ENCODE data around the gene C13orf42. TPM values are rescaled to one million over a fixed set of nuclear protein-coding genes. Genes with fewer than 3 reads are reported as not detected.
"Not testable (repeated sequence)": the region's sequence is repeated elsewhere in the genome, so short reads cannot be mapped to it uniquely, and the experiment has no call there.

The C13orf42 gene
- total RNA-seq, 2 experiments from 2014 or later: not detected

DNA sequence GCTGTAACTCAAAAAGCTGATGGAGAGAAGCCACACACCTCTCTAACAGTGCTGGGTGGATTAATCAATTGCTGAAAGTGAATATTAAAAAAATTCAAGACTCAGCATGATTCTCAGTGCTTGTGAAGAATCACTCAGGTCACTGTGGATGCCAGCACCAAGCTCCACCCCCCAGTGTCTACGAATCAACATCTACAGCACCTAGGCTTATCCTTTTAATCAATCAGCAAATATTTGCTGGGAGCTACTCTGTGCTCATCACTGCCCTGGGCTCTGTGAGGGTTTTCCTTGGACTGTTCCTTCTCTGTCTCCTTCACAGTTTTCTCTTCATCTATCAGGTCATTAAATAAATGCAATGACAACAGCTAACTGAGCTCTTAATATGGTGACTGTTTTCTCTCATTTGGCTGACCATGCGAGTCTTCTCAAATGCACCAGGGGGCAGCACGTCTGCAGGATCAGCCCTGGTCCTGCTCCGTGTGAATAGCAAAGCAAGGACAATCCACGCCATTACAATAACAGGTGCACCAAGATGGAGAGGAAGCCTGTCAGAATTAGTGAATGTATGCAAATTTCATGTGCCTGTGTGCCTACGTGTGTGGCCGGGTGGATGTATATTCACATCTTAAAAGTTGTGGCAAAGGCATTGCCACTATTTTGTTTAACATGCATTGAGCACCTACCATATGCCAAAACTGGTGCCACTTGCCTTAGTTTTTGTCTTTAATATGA, 14.6 kb upstream of the C13orf42 start:
- ChIA-PET POLR2A (no interaction called here), CTCF (interaction anchor here (0.6 to 5.7 kb wide), 7 partner anchors 10 to 170 kb away, joined by 3 to 40 read pairs (median 3); no protein-coding TSS in a partner anchor)

DNA sequence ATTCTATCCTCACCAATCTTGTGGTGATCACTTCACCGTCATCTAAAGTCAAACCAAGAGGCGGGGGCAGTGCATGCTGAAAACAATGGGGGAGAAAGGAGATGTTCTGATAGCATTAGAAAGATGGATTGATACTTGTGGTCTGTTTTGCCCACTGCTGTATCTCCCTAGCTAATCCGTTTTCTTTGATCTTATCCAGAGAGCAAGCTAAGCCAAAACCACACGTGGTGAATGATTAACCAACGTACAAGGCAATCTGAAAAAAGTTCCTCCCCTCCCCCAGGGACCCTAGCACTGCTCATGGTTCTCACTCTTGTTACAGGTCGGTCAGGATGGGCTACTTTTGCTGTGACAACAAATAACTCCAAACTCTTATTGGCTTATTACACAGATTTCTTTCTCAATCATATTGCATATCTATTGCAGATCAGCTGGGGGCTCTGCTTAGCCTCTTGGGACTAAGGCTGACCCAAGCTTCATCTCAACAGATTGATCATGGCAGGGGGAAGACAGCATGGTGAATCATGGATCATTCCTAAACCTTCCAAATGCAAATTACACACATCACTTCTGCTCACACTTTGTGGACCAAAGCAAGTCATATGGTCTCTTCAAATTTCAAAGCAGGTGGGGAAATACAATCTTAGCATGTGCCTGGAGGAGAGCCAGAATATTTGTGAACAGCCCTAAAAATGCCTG, 11.9 kb upstream of the C13orf42 start:
- ChIA-PET CTCF (interaction anchor here (5.7 kb wide), 1 partner anchor 164 kb away, joined by 40 read pairs; no protein-coding TSS in a partner anchor), POLR2A (interaction anchor here (0.6 to 0.7 kb wide), 3 partner anchors 335 to 999 kb away, joined by 3 read pairs; no protein-coding TSS in a partner anchor)

DNA sequence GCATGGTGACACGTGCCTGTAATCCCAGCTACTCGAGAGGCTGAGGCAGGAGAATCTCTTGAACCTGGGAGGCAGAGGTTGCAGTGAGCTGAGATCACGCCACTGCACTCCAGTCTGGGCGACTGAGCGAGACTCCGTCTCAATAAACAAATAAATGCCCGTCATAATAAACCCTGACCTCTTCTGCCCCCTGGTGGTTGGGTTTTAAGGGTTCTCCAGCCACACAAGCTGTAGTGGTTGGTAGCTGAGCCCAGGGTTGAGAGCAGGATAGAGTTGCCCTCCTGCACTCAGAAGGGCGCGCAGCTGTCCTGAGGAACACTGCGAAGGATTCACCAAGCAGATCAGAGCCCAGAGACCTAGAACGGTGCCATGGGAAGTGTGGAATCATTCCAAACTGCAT, 9.8 kb upstream of the C13orf42 start:
- POLR2A ChIA-PET, CTCF ChIA-PET: not testable (repeated sequence)

DNA sequence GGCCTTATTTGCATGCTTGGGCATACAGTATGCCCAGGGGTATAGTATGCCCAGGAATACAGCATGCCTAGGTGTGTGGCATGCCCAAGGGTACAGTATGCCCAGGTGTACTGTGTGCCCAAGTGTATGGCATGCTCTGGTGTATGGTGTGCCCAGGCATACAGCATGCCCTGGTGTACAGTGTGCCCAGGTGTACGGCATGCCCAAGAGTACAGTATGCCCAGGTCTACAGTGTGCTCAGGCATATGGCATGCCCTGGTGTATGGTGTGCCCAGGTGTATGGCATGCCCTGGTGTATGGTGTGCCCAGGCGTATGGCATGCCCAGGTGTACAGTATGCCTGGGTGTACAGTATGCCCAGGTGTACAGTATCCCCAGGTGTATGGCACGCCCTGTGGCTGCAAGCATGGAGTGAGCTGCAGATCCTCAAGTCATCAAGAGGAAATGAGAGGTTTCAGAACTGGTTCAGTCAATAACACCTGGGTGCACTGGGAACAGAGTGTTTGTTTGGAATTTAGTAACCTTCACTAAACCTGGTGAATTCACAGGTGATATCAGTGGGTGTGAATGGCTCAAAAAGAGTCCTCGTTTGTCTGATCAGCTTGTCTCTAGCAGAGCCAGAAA, 7.8 kb upstream of the C13orf42 start:
- POLR2A ChIA-PET: no interaction called here
- CTCF ChIA-PET: no interaction called here

DNA sequence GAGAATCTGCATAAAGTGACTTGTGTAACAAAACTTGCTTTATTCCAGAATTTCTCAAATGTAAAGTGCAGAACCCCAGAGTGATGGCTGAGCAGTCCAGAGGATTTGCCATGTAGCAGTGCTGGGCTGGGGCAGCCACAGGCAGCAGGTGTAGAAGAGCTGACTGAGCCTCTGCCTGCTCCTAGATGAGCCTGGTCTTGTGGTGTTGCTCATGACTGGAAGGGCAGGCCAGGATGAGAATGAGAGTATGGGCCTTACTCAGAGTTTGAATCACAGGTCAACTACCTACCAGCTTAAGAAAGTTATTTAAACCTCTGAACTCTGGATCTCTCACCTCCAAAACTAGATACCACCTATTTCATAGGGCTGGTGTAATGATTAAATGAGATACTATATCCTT, 2.9 kb upstream of the C13orf42 start:
- ChIA-PET POLR2A (no interaction called here), CTCF (no interaction called here)

DNA sequence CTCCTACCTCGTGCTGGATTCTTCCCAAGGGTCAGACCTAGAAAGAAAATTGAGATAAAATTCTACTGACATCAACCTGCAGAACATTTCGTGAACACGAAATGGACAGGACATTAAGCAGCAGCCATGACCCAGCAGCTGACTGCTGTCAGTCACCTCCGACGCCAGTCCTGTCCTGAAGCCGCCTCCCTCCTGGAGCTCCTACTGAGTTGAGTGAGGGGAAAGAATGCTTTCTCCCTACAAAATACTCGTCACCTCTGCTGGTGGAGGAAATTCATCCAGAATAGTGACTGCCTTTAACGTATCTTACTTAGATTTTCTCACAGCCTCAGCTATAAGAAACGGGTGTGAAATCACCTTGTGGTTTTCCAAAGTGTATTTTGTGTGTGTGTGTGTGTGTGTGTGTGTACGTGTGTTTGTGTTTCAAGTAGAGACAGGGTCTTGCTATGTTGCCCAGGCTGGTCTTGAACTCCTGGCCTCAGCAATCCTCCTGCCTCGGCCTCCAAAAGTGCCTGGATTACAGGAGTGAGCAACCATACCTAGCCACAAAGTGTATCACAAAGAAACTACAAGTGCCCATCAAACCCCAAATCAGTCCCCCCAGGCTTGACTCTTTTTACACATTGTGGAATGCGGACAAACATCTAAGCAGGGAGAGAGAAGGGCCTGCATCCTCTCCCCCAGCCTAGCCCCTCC, 2.3 kb upstream of the C13orf42 start:
- ChIA-PET POLR2A (no interaction called here), CTCF (no interaction called here)

DNA sequence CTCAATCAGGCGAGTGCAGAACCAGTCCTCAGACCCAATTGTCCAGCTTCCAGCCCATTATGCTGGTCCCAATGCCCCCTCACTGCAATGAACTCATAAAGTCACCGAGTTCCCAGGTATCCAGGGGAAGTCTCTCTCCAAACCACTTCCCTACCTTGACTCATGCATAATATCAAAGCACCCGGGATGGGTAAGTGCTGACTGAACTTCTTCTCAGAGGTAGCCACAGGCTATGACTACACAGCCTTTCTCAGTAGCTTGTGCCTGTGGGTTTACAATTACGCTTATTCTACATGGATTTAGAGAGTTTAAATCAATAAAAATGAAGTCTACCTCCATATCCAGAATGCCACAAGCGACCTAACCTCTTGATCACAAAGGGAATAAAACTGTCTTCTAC, 1.7 kb upstream of the C13orf42 start:
- ChIA-PET POLR2A (no interaction called here), CTCF (no interaction called here)

DNA sequence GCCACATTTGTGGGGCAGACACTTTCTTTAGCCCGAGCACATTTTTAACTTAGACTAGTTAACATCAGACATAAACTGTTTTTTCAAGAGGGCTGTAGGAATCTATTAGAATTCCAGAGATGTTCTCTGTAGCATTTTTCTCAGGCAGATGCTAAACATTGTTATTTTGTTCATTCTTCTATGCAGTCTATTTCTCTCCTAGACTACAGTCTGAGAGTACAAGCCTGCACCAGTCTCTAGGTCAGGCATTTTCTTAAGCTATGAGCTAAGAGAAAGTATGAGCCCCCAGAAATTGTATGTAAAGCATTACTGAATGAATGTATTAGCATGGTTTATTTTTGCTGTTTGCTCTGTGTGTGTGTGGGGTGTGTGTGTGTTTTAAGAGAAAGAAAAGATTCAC, 923 bp upstream of the C13orf42 start:
- ChIA-PET CTCF (no interaction called here), POLR2A (no interaction called here)

DNA sequence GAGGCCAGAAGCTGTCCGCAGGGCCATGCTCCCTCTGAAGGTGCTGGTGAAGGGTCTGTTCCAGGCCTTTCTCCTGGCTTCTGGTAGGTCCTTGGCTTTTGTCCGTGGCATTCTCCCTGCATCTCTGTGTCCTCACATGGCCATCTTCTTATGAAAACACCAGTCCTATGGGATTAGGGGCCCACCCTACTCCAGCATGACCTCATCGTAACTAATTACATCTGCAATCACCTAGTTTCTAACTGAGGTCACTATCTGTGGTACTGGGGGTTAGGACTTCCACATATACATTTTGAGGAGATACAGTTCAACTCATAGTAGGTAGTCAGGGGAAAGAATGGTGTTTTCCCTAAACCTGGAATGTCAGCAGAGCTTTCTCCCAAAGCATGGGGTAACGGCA, 3.1 kb downstream of the C13orf42 start:
- ChIA-PET POLR2A (interaction anchor here (0.6 kb wide), 1 partner anchor 41 kb away, joined by 9 read pairs; no protein-coding TSS in a partner anchor), CTCF (no interaction called here)

DNA sequence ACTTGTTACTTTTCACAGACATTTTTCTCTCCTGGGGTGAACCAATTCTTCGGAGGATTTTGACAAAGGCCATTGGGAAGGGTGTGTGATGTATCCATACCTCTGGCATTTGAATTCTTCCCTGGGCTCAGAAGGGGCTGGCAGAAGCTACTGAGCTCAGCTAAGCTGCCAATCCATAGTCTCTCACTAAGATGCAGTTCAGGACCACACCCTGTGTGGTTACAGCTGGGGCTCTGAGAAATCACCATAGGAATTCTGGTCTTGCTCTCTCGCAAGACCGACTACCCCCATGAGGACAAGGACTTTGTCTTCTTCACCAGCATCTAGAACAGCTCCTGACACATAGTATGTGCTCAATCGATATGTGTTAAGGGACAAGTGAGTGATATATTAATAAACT, 6.0 kb downstream of the C13orf42 start:
- ChIA-PET POLR2A (no interaction called here), CTCF (no interaction called here)

DNA sequence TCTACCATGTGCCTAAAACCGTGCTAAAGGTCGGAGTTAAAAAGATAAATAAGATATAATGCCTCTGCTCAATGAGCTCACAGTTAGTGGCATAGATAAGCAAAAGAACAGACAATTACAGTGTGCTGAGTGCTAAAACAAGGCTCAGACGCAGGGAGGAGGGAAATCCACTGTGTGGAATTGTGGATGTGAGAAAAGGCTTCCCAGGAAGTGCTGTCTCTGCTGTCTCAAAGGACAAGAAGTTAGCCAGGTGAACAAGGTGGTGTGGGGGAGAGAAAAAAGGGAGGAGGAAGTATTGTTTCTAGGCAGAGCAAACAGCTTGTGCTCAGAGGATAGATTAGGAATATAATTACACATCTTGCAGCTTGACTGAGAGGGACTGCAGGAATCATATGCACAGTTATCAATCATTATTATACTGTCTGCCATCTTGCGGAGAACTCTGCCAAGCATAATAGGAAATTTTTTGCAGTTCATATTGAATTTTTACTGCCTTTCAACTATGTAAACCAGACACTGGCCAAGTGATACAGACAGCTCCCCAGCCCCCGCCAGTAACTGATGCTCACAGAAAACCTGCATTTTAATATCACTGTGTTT, 9.3 kb downstream of the C13orf42 start:
- ChIA-PET CTCF (no interaction called here), POLR2A (no interaction called here)

DNA sequence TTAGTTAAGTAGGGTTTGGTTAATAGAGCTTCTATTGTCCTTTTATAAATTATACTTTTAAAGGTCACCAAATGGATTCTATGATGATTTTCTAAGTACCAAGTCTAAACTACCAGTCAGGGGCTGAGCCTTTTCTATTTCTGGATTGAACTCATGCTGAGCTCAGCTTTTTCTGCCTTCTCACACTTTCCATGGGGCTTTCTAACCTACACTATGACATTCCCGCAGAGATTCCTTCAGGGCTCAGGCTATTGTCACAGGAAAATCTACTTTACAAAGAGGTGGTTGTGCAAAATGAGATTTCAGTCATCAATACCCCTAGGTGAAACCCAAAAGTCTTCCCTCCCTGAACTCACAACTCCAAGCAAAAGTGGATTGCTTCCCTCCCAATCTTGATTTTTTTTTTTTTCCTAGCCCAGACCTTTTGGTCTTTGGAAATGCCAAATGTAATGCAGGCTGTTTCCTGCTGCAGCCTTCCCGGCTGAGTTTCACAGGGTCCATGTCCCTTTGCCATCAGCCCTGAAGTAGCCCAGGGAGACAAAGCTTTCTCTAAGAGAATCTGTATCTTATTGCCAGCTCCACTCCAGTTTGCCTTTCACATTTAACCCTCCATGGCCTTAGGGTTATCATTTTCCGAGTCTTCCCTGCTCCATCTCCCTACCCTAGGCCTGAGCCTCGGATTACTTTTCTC, 13.6 kb downstream of the C13orf42 start:
- ChIA-PET CTCF (no interaction called here), POLR2A (no interaction called here)

DNA sequence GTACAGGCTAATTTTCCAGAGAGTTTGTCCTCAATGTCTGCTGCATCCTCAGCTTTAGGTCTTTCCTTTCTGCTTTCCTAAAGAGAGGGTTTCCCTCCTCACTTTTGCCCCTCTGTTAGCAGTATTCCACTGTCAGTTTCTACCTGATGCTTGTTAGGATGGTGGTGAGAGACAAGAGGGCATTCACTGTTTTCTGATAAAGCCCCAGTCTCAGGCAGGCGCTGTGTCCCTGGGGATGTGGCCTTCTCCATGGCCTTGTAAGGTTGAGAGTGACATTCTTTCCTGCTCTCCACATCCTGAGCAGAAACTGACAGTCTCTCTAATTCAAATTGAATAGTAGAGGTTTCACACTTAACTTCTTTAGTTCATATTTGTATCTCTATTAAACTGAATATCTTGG, 14.9 kb downstream of the C13orf42 start:
- CTCF ChIA-PET: no interaction called here

DNA sequence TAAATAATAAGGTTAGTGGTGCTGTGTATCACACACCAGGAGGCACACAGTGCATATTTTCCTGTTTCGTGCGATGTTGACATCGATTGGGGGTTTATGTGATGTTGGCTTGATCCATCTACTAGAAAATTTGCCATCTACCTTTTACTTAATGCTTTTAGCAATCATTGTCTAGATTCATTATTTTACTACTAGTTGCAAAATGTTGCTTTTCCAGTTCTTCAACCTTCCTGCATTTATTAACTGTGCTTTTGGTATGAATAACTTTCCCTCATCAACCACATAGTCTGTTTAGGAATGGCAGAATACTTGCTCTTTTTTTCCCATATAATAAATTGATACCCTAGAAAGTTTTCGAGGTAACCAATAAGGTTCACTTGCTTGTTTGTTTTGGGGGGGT, 17.5 kb downstream of the C13orf42 start:
- POLR2A ChIA-PET: no interaction called here
- CTCF ChIA-PET: no interaction called here

More for the DNA sequence above, 14.9 kb downstream of the C13orf42 start:
- POLR2A ChIA-PET: no interaction called here

DNA sequence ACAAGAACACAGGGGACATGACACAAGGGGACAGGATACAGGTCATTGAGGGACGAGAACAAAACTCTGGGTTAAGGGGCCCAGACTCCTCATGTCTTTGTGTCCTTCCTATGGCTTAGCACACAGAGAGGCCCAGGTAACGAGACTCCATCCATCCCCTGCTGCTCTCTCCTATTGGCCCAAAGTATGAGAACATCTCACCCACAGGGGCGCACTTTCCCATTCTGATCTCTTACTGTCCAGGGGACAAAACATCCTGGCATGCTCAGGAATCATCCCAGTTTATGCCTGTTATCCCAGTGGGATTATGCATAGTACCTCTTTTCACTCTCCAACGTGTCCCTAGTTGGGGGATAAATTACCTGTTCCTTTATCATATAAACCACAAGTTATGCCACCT, 19.2 kb downstream of the C13orf42 start:
- POLR2A ChIA-PET: no interaction called here
- CTCF ChIA-PET: no interaction called here

DNA sequence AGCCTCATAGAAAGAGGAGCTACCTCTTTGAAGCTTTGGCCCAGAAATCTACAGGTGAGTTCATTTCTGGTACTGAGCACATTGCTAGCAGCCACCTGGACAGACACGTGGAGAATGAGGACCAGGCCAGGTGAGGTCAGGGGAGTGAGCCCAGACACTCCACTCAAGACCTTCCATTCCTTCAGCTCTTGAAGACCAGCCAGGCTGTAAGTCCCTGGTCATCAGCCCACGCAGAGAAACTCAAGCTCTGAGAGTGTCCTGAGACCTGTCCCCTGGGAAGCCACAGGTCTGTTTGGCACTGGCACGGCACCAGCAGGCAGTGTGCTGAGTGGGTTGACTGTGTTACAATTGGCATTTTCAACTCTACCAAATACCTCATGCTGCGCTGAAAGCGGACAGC, 27.4 kb downstream of the C13orf42 start:
- ChIA-PET CTCF (no interaction called here), POLR2A (no interaction called here)

DNA sequence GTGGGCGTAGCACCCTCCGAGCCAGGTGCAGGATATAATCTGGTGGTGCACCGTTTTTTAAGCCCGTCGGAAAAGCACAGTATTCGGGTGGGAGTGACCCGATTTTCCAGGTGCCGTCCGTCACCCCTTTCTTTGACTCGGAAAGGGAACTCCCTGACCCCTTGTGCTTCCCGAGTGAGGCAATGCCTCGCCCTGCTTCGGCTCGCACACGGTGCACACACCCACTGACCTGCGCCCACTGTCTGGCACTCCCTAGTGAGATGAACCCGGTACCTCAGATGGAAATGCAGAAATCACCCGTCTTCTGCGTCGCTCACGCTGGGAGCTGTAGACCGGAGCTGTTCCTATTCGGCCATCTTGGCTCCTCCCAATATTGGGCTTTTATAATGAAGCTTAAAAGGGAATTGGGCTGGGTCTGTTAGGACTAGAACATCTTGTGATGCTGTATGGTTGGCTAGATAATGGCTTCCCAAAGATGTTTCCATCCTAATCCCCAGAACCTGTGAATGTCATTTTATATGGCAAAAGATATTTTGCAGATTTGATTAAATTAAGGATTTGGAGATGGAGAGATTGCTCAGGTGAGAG, 30.5 kb downstream of the C13orf42 start:
- CTCF ChIA-PET, POLR2A ChIA-PET: not testable (repeated sequence)

DNA sequence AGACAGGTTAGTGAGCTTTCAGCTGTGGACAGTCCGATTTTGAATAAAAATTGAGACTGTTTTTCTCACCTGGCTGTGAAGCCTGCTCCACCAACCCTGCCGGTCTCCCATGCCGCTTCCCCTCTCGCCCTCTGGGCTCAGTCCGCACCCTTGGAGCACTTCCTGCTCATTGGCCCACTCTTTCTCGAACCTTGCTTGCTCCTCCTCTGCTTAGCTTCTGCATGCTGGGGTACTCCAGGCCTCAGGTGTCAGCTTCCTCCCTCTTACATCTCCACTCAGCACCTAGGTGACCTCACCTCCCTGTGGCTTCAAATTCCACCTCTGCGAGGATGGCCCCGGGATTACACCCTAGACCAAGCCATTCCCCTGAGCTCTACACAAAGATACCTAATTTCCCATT, 39.6 kb downstream of the C13orf42 start:
- ChIA-PET CTCF (interaction anchor here (0.5 kb wide), 1 partner anchor 158 kb away, joined by 3 read pairs; no protein-coding TSS in a partner anchor), POLR2A (no interaction called here)

DNA sequence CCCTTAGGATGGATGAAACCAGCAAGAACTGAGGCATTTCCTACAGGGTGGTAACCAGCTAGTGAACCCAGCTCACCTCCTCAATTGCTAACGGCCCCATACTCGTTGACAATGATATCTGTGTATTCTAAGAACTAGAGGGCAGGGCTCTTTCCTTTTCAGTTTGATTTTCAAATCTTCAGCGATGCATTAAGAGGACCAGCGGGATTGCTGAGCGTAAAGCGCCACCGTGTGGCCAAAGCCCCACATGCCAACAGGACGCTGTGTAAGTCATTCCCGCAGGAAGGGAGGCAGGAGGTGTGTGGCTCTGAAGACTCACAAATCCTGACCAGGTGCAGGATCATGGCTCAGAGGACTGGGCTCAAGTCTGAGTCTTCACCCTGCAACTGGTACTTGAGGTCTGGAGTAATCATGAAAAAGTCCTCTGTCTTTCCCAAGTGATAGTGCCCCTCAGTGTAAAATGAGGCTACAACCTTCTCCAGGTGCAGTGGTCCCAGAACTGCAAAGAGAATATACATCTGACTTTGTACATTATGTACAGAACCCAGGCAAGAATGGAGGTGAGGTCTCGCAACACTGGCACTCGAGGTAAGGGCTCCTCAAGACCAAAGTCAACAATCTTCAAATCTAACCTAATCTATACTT, 40.9 kb downstream of the C13orf42 start:
- CTCF ChIA-PET: interaction anchor here (0.6 kb wide), 2 partner anchors 1014 to 1047 kb away, joined by 4 read pairs; no protein-coding TSS in a partner anchor
- POLR2A ChIA-PET: no interaction called here
